ENCODE measurements around the gene QSOX2. TPM values are rescaled to one million over a fixed set of nuclear protein-coding genes. Genes with fewer than 3 reads are reported as not detected.

Gene QSOX2
- polyA plus RNA-seq, 1 experiment: 14.7 TPM

GRCh38 chr9:136247947-136248637, 2.5 kb upstream of the QSOX2 start:
- DNase-seq (ENCODE audit: low read depth, low spot score): no peak
- Histone ChIP-seq H3K9me3 (ENCODE audit: control insufficient read depth, insufficient read depth, low read length) (no peaks in the 10 kb centered on the region; the same call in 1 of the 2 replicates), H3K4me3 (ENCODE audit: low read depth, low read length) (no peak overlapping the region), H3K27me3 (ENCODE audit: control insufficient read depth, insufficient read depth, low read length) (peaks cover 43% of the 10 kb centered on the region), H3K27ac (ENCODE audit: low read depth, low read length) (no peak overlapping the region)
- TF ChIP-seq CTCF (IDR thresholded peaks at IDR 0.05; ENCODE audit: low read depth, low read length): no peak
- ChIA-PET POLR2A (interaction anchor here (1.3 kb wide), 1 partner anchor 20 kb away, joined by 3 read pairs; no protein-coding TSS in a partner anchor), CTCF (no interaction called here)

GRCh38 chr9:136247551-136247916, 1.9 kb upstream of the QSOX2 start:
- POLR2A ChIA-PET: no interaction called here
- DNase-seq (ENCODE audit: low read depth, low spot score): no peak
- H3K27ac ChIP-seq (ENCODE audit: low read depth, low read length): no peak overlapping the region
- H3K9me3 ChIP-seq (ENCODE audit: control insufficient read depth, insufficient read depth, low read length): no peaks in the 10 kb centered on the region; the same call in 1 of the 2 replicates
- CTCF ChIA-PET: no interaction called here
- H3K27me3 ChIP-seq (ENCODE audit: control insufficient read depth, insufficient read depth, low read length): peaks cover 43% of the 10 kb centered on the region
- TF ChIP-seq CTCF (IDR thresholded peaks at IDR 0.05; ENCODE audit: low read depth, low read length): no peak
- no peak overlapping the region for H3K4me3 ChIP-seq (ENCODE audit: low read depth, low read length)

- Histone ChIP-seq H3K4me3 (ENCODE audit: low read depth, low read length) (no peak overlapping the region), H3K27me3 (ENCODE audit: control insufficient read depth, insufficient read depth, low read length) (peaks cover 43% of the 10 kb centered on the region), H3K27ac (ENCODE audit: low read depth, low read length) (no peak overlapping the region), H3K9me3 (ENCODE audit: control insufficient read depth, insufficient read depth, low read length) (no peaks in the 10 kb centered on the region; the same call in 1 of the 2 replicates)
- ChIA-PET POLR2A (no interaction called here), CTCF (no interaction called here)
- TF ChIP-seq CTCF (IDR thresholded peaks at IDR 0.05; ENCODE audit: low read depth, low read length): no peak
- no peak for DNase-seq (ENCODE audit: low read depth, low spot score)
These were observed 1.4 kb upstream of the QSOX2 start for GRCh38 chr9:136246849-136247550.

- peaks cover 31% of the 10 kb centered on the region for H3K27me3 ChIP-seq (ENCODE audit: control insufficient read depth, insufficient read depth, low read length)
- H3K4me3 ChIP-seq (ENCODE audit: low read depth, low read length): peak overlapping the region; percentile 77
- no peak for DNase-seq (ENCODE audit: low read depth, low spot score)
- ChIA-PET POLR2A (no interaction called here), CTCF (interaction anchor here (0.7 kb wide), 1 partner anchor 39 kb away, joined by 8 read pairs; no protein-coding TSS in a partner anchor)
- TF ChIP-seq CTCF (IDR thresholded peaks at IDR 0.05; ENCODE audit: low read depth, low read length): no peak
- H3K9me3 ChIP-seq (ENCODE audit: control insufficient read depth, insufficient read depth, low read length): no peaks in the 10 kb centered on the region
- no peak overlapping the region for H3K27ac ChIP-seq (ENCODE audit: low read depth, low read length)
These were observed 718 bp downstream of the QSOX2 start for GRCh38 chr9:136244969-136245218.

Data from AG04450 (cell line).